GM19023 (cell line): ENCODE results near the gene RPS16.
A peak's percentile ranks its signal among the peaks of the same experiment; 100 is the strongest.
"Not testable (repeated sequence)": the region's sequence is repeated elsewhere in the genome, so short reads cannot be mapped to it uniquely, and the experiment has no call there.

Source experiments
- ATAC-seq: cut with Tn5 transposase; IDR thresholded peaks from one replicate; pipeline ENCODE4 v1.9.1; 2021; ENCODE audit warnings: mild to moderate bottlenecking, moderate library complexity; ENCODE audit not compliant: unreplicated experiment

RPS16 gene

DNA sequence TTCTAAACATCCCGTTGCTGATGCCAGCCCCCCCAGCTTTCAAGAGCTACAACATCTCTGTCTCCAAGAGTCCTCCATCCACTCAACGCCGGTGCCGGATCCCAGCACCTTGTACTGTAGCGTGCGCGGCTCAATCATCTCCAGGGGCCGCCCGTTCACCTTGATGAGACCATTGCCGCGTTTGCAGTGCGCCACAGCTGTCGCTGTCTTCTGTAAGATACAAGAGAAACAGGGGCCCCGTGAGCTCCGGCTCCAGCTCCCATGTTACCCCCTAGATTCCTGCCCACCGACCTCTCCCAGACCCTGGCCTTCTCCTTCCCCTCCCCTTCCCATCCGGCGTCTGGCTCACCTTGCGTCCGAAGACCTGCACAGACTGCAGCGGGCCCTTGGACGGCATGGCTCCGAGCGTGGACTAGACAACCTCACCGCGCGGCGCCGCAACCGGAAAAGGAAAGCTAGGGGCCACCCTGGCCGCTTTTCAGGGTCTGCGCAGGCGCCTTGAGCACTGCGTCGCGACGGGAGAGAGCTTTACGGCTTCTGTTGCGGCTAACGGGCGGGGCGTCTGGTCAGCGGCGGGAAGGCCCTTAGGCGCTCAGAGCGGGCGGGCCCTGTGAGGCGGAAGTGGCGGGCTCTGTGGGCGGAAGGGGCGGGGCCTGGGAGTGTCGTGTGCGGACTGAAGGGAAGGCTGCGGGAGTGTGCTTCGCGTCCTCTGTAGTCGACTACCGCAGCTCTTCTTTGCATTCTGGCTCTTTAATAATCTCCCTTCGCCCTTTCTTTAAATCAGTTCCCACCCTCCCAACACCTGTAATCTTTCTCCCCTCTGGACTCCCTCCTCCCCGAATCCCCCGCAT is at the start of gene RPS16:
Gene RPS16 (minus strand): TSS at position 451 of the 851 bp plus-strand sequence. CDS start 54 bp downstream, at position 397.
- peak; percentile 87 for ATAC-seq

DNA sequence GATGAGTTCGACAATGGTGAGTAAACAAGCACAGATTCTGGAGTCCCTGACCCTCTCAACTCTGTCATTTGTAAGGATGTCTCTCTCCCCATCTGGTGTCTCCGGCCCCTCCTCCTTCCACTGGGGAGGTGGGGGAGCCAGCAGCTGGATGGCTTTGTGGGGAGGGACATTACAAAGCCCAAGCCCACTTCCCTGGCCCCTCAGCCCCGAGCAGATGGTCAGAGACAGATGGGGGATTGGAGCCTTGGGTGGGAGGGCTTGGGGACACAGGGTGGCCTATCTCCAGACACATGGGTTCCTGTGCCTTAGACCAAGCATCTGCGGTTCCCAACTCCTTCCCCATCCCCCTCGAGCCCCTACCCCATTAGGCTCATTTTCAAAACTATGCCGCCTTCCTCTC is 47.4 kb upstream of the RPS16 start:
- ATAC-seq, result no peak

DNA sequence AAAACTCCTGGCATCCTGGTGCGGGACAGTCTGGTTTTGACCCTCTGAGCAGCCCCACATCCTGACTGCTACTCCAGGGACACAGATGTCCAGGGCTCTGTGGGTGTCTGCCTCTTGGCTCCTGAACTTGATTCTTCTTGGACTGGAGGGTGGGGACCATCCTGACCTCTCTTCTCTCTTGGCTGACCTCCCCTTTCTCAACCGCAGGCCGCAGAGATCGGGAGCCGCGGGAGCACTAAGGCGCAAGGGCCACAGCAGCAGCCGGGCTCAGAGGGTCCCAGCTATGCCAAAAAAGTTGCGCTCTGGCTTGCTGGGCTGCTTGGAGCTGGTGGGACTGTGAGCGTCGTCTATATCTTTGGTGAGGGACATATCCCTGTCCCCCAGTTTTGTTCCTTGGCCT is 45.9 kb upstream of the RPS16 start:
- no peak for ATAC-seq

DNA sequence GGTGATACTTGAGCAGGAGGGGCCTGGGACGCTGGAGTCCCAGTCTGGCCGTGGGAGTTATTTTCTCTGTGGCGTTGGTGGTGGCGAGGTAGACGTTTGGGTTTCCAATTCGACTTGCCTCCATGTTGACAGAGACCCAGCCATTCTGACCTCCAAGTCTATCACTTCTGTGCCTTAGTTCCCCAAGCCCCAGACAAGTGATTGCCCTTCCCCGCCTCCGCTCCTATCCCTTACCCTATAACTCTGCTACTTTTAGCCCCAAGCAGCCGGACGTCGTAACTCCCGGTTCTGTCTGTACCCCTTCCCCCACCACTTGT is 45.4 kb upstream of the RPS16 start:
- no peak for ATAC-seq

DNA sequence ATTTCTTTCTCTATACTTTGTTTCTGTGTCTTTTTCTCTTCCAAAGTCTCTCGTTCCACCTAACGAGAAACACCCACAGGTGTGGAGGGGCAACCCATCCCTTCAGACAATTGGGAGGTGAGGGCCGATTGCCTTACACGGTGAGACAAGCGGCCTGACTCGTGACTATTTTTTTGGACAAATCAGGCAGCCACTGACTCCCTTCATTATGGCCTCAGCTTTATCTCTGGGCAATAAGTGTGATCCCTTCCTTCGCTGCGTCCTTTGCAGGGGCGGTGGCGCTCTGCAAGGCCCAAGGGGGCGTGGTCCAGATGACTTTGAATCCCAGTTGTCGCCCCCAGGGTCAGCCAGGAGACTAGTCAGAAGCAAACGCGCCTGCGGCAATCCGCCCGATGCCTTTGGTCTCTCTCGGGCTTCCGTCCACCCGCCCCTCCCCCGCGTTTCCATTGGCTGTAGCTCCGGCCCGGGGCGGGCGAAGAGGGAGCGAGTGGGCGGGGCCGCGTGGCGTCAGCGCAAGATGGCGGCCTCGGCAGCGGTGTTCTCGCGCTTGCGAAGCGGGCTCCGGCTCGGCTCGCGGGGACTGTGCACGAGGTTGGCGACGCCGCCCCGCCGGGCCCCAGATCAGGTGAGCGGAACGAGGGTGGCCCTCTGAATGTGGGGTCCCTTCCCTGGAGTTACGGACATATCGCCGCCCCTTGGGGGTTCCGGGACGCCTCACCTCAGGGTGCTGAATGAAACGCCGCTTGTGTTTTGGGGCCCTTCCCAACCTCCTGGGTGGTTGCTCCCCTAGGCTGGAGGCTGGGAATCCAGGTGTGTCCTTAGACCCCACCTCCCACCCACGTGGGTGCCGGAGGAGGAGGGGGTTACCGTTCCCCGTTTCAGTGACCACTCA is 44.8 kb upstream of the RPS16 start, which contains the start of gene TIMM50:
Gene TIMM50 (plus strand): TSS at position 502 of the 892 bp plus-strand sequence. CDS start 16 bp downstream, at position 518.
- ATAC-seq, result peak; percentile 90

DNA sequence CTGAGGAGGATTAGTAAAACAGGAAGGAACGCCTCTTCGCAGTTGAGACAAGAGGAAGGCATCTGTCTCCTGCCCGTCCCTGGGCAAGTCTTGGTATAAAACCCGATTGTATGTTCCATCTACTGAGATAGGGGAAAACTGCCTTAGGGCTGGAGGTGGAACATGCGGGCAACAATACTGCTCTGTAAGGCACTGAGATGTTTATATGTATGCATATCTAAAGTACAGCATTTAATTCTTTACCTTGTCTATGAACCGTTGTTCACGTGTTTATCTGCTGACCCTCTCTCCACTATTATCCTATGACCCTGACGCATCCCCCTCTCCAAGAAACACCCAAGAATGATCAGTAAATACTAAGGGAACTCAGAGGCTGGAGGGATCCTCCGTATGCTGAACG is 44.2 kb upstream of the RPS16 start:
- ATAC-seq, result no peak

DNA sequence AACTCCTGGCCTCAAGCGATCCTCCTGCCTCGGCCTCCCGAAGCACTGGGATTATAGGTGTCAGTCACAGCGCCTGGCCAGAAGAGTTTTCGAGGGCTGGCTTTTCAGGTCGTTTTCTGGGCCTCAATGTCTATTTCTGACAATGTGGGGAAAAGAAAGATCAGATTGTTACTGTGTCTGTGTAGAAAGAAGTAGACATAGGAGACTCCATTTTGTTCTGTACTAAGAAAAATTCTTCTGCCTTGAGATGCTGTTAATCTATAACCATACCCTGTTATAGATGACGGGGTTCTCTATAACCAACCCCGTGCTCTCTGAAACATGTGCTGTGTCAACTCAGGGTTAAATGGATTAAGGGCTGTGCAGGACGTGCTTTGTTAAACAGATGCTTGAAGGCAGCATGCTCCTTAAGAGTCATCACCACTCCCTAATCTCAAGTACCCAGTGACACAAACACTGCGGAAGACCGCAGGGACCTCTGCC is 43.6 kb upstream of the RPS16 start:
- not testable (repeated sequence) for ATAC-seq

DNA sequence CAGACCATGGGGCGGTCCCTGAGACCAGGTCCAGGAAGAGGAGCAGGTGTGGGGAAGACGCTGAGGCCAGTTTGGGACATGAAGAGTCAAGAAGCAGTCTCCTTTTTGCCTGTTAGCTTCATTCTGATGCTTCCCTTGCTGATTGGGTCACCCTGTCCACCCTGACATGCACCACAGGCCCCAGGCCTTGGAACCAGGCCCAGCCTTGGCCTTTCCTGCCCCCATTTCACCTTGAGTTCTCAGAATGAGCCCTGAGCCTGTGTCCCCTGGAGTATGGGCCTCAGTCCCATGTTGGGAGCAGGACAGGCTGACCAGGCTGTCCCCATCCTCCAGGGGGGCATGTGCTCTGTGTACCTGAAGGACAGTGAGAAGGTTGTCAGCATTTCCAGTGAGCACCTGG is 40.0 kb upstream of the RPS16 start:
- no peak for ATAC-seq

DNA sequence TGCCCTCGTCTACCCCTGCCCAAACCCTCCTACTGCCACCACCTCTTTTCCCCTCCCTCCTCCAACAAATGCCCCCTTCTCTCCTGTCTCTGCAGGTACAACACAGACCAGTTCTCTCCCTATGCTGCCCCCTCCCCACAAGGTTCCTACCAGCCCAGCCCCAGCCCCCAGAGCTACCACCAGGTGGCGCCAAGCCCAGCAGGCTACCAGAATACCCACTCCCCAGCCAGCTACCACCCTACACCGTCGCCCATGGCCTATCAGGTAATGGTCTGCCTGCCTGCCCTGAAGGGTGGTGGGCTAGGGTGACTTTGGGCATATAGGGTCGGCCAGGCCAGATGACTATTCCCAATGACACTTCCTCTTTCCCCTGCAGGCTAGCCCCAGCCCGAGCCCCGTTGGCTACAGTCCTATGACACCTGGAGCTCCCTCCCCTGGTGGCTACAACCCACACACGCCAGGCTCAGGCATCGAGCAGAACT is 38.4 kb upstream of the RPS16 start:
- no peak for ATAC-seq

DNA sequence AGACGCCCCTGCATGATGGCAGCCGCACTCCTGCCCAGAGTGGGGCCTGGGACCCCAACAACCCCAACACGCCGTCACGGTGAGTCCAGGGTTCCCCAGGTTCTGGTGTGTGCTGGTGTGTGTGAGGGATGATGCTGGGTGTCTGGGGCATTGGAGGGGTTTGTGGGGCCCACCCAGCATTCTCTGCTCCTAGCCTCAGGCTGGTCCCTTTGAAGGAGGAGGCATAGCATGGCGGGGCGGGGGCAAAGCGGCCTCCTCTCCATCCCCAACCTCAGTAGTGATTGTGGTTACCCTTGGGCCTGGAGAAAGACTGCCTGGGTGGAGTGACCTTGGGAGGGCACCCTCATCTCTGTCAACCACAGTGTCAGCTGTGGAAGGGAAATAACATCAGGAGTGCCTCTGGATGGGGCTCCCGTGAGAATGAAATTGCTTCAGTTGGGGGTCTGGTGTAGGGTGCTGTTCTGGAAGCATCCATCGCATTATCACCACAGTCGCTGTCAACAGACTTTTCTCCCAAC is 37.8 kb upstream of the RPS16 start:
- no peak for ATAC-seq

DNA sequence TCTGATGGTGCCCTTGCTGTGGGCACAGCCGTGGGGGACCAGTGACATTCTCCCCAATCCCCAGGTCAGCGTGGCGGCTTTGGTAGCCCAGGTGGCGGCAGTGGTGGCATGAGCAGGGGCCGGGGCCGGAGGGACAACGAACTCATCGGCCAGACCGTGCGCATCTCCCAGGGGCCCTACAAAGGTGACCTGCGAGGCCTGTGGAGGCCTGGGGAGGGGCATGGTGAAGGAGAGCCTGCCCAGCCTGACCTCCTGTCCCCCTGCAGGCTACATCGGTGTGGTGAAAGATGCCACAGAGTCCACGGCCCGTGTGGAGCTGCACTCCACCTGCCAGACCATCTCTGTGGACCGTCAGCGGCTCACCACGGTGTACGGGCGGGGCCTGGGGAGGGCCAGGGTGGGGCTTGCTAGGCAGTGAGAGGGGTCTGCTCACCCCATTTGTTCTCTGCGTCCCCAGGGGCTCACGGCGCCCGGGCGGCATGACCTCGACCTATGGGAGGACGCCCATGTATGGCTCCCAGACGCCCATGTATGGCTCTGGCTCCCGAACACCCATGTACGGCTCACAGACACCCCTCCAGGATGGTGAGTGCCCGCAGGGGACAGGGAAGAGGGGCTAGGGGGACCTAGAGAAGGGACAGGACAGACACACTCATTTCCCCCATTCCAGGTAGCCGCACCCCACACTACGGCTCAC is 37.1 kb upstream of the RPS16 start:
- no peak for ATAC-seq

DNA sequence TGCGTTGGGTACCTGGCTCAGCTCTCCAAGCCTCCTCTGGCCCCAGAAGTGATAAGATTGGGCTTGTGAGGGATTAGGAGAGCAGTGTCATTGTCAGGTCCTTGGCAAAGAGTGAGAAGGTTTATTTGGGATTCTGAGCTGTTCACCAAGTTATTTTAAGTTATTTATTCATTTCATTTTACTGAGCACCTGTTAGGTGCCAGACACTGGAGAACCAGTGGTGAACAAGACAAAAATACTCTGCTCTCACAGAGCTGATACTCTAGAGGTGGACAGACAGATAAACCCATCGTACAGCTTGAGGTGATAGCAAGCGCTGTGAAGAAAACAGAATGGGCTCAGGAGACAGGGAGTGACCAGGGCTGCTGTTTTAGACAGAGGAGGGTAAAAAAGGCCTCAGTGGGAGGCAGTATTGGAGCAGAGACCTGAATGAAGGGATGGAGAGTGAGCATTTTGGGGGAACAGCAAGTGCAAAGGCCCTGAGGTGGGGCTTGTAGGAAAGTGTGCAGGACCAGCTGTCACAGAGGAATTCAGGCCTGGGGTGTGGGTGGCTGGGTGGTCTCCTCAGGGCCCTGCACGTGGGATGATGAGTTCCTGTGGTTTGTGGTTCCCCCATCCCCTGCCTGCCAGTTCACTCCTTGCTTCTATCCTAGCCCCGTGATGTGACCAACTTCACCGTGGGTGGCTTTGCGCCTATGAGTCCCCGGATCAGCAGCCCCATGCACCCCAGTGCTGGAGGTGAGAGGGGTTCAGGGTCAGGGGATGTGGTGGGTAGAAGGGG is 36.2 kb upstream of the RPS16 start:
- ATAC-seq, result no peak

DNA sequence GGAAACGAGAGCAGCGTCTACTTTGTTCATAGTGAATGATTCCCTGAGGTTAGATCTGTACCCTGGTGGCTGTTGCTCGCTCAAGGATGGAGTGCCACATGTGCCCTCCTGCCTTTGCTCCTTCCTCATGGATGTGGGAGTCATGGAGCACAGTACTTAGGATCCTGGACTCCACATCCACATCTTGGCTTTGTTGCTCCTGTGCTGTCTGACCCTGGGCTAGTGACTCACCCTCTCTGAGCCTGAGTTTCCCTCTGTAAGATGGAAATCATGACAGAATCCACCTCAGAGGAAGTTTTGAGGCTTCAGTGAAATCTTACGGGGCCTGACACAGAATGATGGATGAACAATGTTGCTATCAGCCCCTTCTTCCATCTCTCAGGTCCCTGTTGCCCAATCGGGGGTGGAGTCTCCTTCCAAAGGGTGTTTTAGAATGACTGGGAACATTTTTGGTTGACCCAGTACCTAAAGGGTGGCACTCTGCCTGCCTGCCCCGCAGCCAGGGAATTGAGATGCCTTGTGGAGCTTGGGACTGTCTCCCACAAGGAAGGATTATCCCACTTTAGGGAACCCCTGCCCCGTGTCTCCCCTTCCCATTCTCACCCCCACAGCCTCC is 35.1 kb upstream of the RPS16 start:
- ATAC-seq, result no peak

DNA sequence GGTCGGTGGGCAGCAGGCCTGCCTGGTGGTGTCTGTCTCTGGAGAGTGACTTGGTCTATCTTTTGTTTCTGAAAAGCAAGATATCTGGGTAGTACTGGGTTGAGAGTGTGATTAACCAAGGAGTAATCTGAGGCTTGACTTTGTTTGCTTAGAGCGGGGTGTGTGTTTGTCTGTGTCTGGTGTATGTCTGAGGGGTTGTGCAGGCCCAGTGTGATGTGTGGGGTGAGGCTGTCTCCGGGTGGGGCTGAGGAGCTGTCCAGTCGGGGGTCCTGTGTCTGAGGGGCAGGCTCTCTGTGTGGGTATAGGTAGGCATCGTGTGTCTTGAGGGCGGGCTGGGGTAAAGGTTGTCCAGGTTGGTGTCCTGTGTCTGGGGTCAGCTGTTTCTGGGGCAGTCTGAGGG is 33.8 kb upstream of the RPS16 start:
- ATAC-seq, result no peak

DNA sequence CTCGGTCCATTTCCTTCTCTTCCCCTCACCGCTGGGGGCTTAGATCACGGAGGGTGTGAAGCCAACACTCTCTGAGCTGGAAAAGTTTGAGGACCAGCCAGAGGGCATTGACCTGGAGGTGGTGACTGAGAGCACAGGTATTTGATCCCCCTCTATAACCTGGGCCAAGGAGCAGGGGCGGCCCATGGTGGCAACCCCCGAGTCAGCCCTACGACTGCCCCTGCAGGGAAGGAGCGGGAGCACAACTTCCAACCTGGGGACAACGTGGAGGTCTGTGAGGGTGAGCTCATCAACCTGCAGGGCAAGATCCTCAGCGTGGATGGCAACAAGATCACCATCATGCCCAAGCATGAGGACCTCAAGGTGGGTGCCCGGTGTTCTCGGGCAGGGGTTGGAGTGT is 33.3 kb upstream of the RPS16 start:
- ATAC-seq, result no peak

DNA sequence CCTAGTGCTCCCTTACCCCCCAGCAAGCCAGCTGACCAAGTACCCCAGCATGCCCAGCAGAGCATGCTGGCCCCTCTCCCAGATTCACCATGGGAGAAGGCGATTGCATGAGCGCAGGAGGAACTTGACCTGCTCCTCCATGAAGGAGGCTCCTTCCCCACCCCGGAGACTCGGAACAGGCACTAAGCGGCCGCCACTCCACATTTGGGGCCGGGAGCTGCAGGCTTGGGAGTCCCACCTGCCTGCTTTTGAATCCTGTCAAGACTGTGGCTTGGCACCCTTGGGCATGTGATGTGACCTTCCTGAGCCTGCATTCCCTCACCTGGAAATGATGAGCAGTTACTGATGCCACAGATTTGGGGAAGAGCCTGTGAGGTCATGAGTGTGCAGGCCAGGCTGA is 32.2 kb upstream of the RPS16 start:
- no peak for ATAC-seq

DNA sequence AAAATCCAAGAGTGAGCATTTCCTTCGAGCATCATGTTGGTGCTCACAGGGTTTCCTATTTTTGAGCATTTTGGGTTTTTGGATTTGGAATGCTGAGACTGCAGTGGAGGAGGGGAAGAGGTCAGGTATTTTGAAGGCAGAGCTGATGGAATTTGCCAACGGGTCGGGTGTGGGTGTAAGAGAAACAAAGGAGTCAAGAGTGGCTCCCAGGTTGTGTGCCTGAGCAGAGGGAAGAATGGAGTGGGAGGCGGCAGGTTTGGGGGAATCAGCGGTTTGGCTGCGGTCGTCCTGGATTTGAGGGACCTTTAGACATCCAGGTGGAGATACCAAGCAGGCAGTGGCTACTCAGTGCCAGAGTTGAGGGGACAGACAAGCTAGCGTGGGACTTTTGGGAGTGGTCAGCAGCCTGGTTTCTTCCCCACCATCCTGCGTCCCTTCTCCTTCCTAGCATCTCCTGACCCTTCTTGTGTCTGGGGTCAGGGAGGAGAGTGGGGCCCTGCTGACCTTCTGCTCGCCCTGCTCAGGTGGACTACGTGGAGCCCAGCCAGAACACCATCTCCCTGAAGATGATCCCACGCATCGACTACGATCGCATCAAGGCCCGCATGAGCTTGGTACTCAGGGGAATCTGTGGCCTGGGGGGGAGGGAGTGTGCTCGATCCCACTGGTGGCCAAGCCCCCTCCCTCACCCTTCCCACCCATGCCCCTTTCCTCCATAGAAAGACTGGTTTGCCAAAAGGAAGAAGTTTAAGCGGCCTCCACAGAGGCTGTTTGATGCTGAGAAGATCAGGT is 30.4 kb upstream of the RPS16 start:
- no peak for ATAC-seq

DNA sequence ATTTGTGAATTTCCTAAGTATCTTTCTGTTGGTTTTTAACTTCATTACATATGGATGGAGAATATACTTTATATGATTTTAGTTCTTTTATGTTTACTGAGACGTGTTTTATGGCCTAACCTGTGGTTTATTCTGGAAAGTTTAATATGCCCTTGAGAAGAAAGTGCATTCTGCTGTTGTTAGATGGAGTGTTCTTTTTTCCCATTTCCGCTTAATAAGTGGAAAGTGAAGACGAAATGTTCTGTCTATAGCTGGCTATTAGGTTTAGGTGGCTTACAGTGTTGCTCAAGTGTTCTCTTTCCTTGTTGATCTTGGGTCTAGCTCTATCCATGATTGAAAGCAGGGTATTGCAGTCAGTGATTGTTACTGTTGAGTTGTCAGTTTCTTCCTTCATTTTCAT is 27.7 kb upstream of the RPS16 start:
- ATAC-seq, result no peak

DNA sequence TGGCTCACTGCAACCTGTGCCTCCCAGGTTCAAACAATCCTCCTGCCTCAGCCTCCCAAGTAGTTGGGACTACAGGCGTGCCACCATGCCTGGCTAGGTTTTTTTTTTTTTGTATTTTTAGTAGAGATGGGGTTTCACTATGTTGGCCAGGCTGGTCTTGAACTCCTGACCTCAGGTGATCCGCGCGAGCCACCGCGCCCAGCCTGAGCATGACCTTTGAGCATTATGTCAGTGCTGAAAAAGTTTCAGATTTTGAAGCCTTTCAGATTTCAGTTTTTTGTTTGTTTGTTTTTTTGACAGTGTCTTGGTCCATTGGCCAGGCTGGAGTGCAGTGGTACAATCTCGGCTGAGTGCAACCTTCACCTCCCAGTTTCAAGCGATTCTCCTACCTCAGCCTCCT is 15.5 kb upstream of the RPS16 start:
- ATAC-seq, result not testable (repeated sequence)
